Urinary bladder (tissue), 4 donors: ENCODE data around the gene PPIE. TPM values are rescaled to one million over a fixed set of nuclear protein-coding genes. Genes with fewer than 3 reads are reported as not detected.

Experiments
- DNase-seq: peaks from one replicate; pipeline ENCODE4 v3.0.0-alpha.2; 2015; ENCODE audit errors: extremely low spot score
- H3K27ac ChIP-seq: one replicate; pipeline ENCODE4 v1.5.1; 2013; ENCODE audit warnings: low read depth, mild to moderate bottlenecking, moderate library complexity
- H3K36me3 ChIP-seq: one replicate; pipeline ENCODE4 v1.6.1; 2013; ENCODE audit warnings: mild to moderate bottlenecking, moderate library complexity; ENCODE audit not compliant: insufficient read depth
- H3K4me1 ChIP-seq: one replicate; pipeline ENCODE4 v1.6.1; 2013; ENCODE audit warnings: mild to moderate bottlenecking, moderate library complexity; ENCODE audit not compliant: insufficient read depth
- H3K4me3 ChIP-seq: one replicate; pipeline ENCODE4 v1.5.1; 2013; ENCODE audit warnings: low read depth, low read length
- WGBS: extraction: QIAGEN DNeasy Blood & Tissue Kit; methylation state at CpG from one replicate; pipeline ENCODE4 v1.1.7; 2013; 5-methylcytosine and 5-hydroxymethylcytosine counted together
- polyA plus RNA-seq: library from polyadenylated mRNA; stranded (reverse); fragments of 200-250 nt; gene quantifications from one replicate; pipeline ENCODE4 v1.2.3, GENCODE V29; 2013
- small RNA-seq: library from RNA; depleted of rRNA; stranded (forward); fragments of <200 nt; gene quantifications from one replicate; pipeline ENCODE3, GENCODE V24; 2014
- total RNA-seq: library from RNA; depleted of rRNA; stranded (reverse); fragments of >200 nt; gene quantifications from one replicate; pipeline ENCODE4 v1.2.3, GENCODE V29; 2014
- donor health status: healthy with polysubstance abuse.
- donor health status: healthy.

Gene PPIE
- total and polyA plus RNA-seq, 2 donors = 31.0 to 64.5 TPM

- 75% methylated on average over 3 of the region's 3 CpGs for WGBS
- Histone ChIP-seq H3K27ac (no peak overlapping the region), H3K36me3 (no peaks in the 10 kb centered on the region), H3K4me3 (no peak overlapping the region), H3K4me1 (no peaks in the 10 kb centered on the region)
- no peak for DNase-seq
Observed at GRCh38 chr1:39800471-39800835, 61.8 kb downstream of the PPIE start.

DNA sequence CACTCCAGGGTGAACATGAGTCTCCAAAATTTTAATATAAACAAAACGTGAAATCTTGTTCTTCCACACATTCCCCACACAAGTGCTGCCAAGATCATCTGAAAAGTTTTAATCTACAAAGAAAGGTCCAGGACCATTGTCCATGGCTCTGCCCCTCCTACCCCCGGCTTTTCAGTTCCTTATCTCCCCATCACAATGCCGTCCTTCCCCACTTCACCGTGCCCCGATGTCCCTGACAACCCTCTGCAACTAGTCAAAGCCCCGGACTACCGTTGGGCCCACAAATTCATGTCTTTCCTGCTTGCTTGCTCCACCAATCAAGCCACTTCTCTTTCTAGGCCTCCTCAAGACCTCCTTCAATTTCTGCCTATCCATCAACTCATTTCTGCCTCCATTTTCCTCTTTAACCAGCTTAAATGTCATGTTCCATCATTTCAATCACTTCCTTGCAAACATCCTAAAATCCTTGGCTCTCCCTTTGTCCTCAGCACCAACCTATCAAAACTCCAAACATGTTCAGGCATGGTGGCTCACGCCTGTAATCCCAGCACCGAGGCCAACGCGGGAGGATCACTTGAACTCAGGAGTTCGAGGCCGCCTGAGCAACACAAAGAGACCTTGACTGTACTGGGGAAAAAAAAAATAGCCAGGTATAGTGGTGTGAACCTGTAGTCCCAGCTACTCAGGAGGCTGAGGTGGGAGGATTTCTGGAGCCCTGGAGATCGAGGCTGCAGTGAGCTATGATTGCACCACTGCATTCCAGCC is 64.0 kb downstream of the PPIE start:
- H3K4me1 ChIP-seq = no peaks in the 10 kb centered on the region
- no peak overlapping the region for H3K27ac ChIP-seq
- H3K36me3 ChIP-seq = no peaks in the 10 kb centered on the region
- H3K4me3 ChIP-seq = no peak overlapping the region
- DNase-seq = no peak
- WGBS = 83% methylated on average over 14 of the region's 14 CpGs

DNA sequence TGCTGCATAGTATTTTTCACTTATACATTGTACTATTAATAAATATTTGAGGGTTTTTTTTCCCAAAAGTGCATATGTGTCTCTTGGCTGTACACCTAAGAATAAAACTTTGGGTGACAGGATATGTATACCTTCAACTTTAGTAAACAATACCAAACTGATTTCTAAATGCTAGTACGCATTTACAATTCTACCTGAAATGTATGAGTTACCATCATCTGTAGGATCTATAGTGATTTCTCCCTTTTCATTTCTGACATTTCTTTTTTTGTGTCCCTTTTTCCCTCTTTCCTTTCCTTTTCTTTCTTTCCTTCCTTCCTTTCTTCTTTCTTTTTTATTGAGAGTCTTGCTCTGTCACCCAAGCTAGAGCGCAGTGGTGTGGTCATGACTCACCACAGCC is 66.7 kb downstream of the PPIE start:
- no peak for DNase-seq
- H3K4me1 ChIP-seq = no peaks in the 10 kb centered on the region
- 96% methylated on average over 2 of the region's 2 CpGs for WGBS
- H3K36me3 ChIP-seq = no peaks in the 10 kb centered on the region
- no peak overlapping the region for H3K27ac ChIP-seq
- H3K4me3 ChIP-seq = no peak overlapping the region

GRCh38 chr1:39808784-39809517 is 70.3 kb downstream of the PPIE start:
- H3K36me3 ChIP-seq = no peaks in the 10 kb centered on the region

DNA sequence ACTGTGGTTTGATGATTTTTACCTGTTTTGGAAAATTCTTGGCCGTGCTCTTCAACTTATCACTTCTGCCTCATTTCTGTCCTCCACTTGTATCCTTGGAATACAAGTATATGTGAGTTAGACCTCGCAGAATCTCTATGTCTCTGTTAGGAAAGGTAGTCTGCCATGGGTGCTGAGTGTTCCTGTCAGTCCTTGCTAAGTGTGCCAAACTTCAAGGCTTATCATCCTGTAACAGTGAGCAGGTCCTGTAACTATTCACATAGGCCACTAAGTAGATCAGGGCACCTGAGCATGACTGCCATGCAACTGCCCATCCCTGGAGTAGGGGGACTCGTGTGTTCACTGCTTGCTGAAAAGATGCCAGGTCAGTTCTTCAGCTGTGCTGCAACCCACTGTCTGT is 74.2 kb downstream of the PPIE start:
- Histone ChIP-seq H3K4me1 (no peaks in the 10 kb centered on the region), H3K27ac (no peak overlapping the region), H3K36me3 (no peaks in the 10 kb centered on the region), H3K4me3 (no peak overlapping the region)
- 72% methylated on average over 3 of the region's 3 CpGs for WGBS
- no peak for DNase-seq

More at GRCh38 chr1:39808784-39809517, 70.3 kb downstream of the PPIE start:
- no peak for DNase-seq
- Histone ChIP-seq H3K4me1 (no peaks in the 10 kb centered on the region), H3K4me3 (no peak overlapping the region), H3K27ac (no peak overlapping the region)
- 49% methylated on average over 6 of the region's 8 CpGs for WGBS

Small RNA genes lying within 50 kb of the gene (small RNA-seq; reads per million reads assigned to genes)
- gene AL033527.1 = not detected
- not detected for gene RNU7-121P

Other genes starting within 250 kb of the PPIE start
- 0.95 TPM for gene BMP8A, start 247.2 kb upstream of the PPIE start, total RNA-seq
- gene BMP8A, start 247.2 kb upstream of the PPIE start, polyA plus RNA-seq = 0.27 TPM
- 113 TPM for gene PABPC4, start 162.1 kb upstream of the PPIE start, total RNA-seq
- 123 TPM for gene PABPC4, start 162.1 kb upstream of the PPIE start, polyA plus RNA-seq
- gene HEYL, start 99.2 kb upstream of the PPIE start, total RNA-seq = 7.9 TPM
- gene HEYL, start 99.2 kb upstream of the PPIE start, polyA plus RNA-seq = 7.2 TPM
- 2.1 TPM for gene NT5C1A, start 66.8 kb upstream of the PPIE start, total RNA-seq
- gene NT5C1A, start 66.8 kb upstream of the PPIE start, polyA plus RNA-seq = 0.27 TPM
- 2.5 TPM for gene HPCAL4, start 47.4 kb upstream of the PPIE start, total RNA-seq
- gene HPCAL4, start 47.4 kb upstream of the PPIE start, polyA plus RNA-seq = 0.23 TPM
- 0.90 TPM for gene OXCT2, start 32.5 kb downstream of the PPIE start, total RNA-seq
- 0.68 TPM for gene OXCT2, start 32.5 kb downstream of the PPIE start, polyA plus RNA-seq
- 1.6 TPM for gene BMP8B, start 50.0 kb downstream of the PPIE start, total RNA-seq
- 1.5 TPM for gene BMP8B, start 50.0 kb downstream of the PPIE start, polyA plus RNA-seq
- gene TRIT1, start 144.6 kb downstream of the PPIE start, total RNA-seq = 45.4 TPM
- gene TRIT1, start 144.6 kb downstream of the PPIE start, polyA plus RNA-seq = 14.5 TPM
- gene MYCL, start 163.0 kb downstream of the PPIE start, total RNA-seq = 35.1 TPM
- gene MYCL, start 163.0 kb downstream of the PPIE start, polyA plus RNA-seq = 5.5 TPM
- gene MFSD2A, start 216.3 kb downstream of the PPIE start, total RNA-seq = 0.95 TPM
- 3.5 TPM for gene MFSD2A, start 216.3 kb downstream of the PPIE start, polyA plus RNA-seq